GM19193 (cell line): Measurements from ENCODE around the gene GLS.

Source experiments
- POLR2A ChIP-seq: IDR thresholded peaks from 4 replicates; pipeline ENCODE4 v1.6.1; 2011; ENCODE audit not compliant: insufficient read depth, insufficient read length; ENCODE audit errors: extremely low read depth

The GLS gene

GRCh38 chr2:190938771-190939335 lies 58.2 kb downstream of the GLS start:
- no peak for TF ChIP-seq POLR2A

GRCh38 chr2:190940454-190940853 lies 59.8 kb downstream of the GLS start:
- TF ChIP-seq POLR2A, result no peak

- TF ChIP-seq POLR2A, result no peak
Measured at GRCh38 chr2:190941571-190941970, 61.0 kb downstream of the GLS start.

GRCh38 chr2:190942697-190943096 lies 62.1 kb downstream of the GLS start:
- no peak for TF ChIP-seq POLR2A

GRCh38 chr2:190943706-190944105 lies 63.1 kb downstream of the GLS start:
- TF ChIP-seq POLR2A, result no peak

GRCh38 chr2:190947141-190947540 lies 66.5 kb downstream of the GLS start:
- no peak for TF ChIP-seq POLR2A

- no peak for TF ChIP-seq POLR2A
Measured at GRCh38 chr2:190947711-190948251, 67.2 kb downstream of the GLS start.

- no peak for TF ChIP-seq POLR2A
Measured at GRCh38 chr2:190948671-190949070, 68.0 kb downstream of the GLS start.

GRCh38 chr2:190950566-190950991 lies 70.0 kb downstream of the GLS start:
- no peak for TF ChIP-seq POLR2A

GRCh38 chr2:190953257-190953656 lies 72.6 kb downstream of the GLS start:
- TF ChIP-seq POLR2A, result no peak

GRCh38 chr2:190959911-190960788 lies 79.5 kb downstream of the GLS start:
- peak; percentile 57 for TF ChIP-seq POLR2A

- TF ChIP-seq POLR2A, result peak; percentile 36
Measured at GRCh38 chr2:190961117-190961516, 80.5 kb downstream of the GLS start.

GRCh38 chr2:190961918-190962487 lies 81.4 kb downstream of the GLS start:
- peak; percentile 60 for TF ChIP-seq POLR2A

GRCh38 chr2:190963088-190963487 lies 82.5 kb downstream of the GLS start:
- no peak for TF ChIP-seq POLR2A

- TF ChIP-seq POLR2A, result peak; percentile 73
Measured at GRCh38 chr2:190964170-190964795, 83.7 kb downstream of the GLS start.
